ENCODE results near the gene CTH.

GRCh38 chr1:70487459-70487815 is 76.4 kb downstream of the CTH start:
- TF ChIP-seq RFX5 (IDR thresholded peaks at IDR 0.05; ENCODE audit: low read length) (no peak), FOXM1 (IDR thresholded peaks at IDR 0.05; ENCODE audit: low read depth) (no peak)

All from SK-N-SH (cell line).